Fibroblast of peridontal ligament (primary cell): ENCODE data around the gene DENND2C.
"Not testable (repeated sequence)": the region's sequence is repeated elsewhere in the genome, so short reads cannot be mapped to it uniquely, and the experiment has no call there.

ENCODE experiments used
- DNase-seq: peaks from one replicate; pipeline ENCODE4 v3.0.0-alpha.2; 2010; ENCODE audit errors: extremely low read depth

DENND2C gene

DNA sequence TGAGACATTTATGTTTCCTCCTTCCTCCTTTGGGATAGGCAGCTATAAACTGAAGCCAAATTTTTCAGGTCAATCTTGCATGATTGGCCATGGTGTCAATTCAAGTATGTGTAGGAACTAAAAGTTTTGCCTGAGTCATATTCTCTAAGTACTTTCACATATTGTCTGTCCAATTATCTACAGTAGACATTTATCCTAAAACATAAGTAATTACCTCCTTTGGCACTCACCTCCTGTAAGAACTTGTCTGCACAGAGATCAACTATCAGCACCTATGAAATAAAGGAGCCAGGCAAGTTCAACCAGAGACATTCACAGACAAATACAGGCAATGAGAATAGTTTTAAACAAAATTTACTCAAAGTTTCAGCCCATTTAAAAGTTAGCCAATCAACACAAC, 74.2 kb downstream of the DENND2C start:
- no peak for DNase-seq

DNA sequence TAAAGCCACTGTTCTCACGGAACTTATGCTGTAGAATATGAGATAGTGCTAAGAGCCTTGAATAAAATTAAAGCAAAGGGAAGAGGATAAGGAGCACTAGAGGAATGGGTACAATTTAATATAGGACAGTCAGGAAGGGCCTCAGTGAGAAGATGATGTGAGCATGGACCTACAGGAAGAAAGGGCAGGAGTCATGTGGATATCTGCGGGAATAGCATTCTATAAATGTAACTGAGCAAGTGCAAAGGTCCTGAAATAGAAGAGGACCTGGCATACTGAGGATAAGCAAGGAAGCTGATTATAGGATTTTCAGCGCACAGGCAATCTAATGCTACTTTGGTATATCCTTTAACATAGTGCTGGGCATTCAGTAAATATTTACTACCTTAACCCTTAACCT, 75.8 kb downstream of the DENND2C start:
- DNase-seq = no peak

DNA sequence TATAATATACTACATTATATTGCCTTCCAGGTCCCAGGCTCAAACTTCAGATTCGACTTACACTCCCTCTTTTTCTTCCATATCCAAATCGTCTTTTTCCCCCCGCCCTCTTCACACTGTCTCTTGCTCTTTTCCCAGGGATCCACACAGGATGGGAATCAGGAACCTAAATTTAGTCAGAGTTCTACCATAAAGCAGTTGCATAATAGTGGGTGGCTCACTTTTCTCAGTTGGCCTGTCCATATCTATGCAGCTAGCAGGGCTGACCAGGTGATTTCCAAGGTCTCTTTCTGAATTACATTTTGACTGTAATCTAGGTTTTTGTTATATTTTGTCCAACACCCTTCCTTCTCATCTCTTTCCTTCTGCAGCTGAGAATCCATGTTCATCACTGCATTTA, 80.7 kb downstream of the DENND2C start:
- DNase-seq = no peak

DNA sequence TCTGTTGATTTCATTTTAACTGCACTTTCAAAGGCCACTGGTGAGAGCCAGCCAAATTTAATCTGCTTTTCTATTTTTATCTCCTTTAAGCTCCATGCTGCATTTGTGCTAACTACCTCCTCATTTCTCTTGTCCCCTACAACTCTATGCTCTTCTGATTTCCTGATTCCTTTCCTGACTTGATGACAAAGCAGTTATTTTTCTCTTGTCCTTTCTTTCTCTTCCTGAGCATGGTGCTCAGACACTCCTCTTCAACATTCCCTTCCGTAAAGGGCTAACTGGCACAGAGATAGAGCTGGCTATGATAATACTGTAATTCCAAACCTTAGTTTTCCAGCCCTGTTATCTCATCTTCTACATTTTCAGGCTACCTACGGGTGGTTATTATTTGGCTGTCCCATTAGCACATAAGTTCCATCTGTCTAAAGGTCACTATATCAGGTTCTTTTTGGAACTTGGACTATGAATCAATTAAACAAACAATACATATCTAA, 81.6 kb downstream of the DENND2C start:
- DNase-seq = no peak

DNA sequence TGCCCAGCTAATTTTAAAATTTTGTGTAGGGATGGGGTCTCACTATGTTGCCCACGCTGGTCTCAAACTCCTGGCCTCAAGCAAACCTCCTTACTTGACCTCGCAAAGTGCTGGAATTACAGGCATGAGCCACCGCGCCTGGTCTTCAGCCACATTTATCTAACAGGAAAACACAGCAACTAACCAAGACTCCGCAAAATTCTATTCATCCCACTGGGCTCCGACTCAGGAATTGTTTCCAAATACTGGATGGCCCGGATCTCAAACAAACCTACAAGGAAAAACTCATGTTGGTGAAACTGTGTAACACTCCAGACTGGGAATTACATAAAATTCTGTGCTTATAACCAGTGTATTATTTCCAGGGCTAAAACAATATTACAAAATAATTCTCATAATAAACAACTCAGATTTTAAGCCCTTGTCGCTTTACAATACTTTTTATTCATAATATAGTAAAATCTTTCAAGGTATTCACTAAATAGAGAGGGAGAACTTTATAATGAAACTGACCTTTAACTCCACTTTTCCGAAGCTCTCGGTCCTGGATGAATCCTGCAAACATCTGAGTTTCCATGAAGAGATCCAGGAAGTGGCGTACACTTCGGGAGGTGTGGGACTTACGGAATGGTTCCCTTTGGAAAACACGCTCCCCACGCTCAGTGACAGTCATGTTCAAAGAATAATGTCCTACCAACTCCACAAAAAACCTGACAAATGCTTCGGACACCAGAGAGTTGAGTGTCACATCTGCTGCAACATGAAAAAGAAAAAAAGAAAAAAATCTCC, 82.5 kb downstream of the DENND2C start:
- no peak for DNase-seq

DNA sequence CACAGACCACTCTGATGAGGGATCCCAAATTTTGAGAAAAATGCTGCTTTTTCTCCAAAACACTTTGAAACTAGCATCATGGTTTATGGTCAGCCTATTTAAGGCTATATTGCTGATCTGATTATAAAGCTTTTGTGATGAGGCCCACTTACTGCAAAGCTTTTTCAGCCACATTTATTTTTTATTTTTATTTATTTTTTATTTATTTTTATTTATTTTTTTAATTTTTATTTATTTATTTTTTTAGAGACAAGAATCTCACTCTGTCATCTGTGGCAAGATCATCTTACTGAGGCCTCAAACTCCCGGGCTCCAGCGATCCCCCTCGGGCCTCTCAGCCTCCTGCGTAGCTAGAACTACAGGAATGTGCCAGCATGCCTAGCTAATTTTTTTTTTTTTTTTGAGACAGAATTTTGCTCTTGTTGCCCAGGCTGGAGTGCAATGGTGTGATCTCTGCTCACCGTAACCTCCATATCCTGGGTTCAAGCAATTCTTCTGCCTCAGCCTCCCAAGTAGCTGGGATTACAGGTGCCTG, 83.3 kb downstream of the DENND2C start:
- DNase-seq = no peak

DNA sequence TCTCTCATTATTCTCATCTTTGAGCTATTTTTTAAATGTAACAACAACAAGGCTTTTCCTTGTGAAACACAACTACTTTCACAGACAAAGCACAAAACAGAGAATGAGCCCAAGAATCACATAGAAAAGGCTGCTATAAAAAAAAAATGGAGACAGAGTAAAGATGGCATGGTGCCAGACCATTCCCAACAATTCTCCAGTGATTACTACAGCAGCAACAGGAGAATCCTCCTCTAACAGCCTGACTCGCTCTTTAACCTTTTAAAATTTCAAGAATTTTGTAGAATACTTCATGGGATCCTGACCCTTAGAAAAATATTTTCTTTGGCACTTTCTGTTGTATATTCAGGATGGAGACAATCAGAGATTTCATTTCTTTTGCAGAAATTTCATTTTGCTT, 84.6 kb downstream of the DENND2C start:
- DNase-seq = peak; percentile 44

DNA sequence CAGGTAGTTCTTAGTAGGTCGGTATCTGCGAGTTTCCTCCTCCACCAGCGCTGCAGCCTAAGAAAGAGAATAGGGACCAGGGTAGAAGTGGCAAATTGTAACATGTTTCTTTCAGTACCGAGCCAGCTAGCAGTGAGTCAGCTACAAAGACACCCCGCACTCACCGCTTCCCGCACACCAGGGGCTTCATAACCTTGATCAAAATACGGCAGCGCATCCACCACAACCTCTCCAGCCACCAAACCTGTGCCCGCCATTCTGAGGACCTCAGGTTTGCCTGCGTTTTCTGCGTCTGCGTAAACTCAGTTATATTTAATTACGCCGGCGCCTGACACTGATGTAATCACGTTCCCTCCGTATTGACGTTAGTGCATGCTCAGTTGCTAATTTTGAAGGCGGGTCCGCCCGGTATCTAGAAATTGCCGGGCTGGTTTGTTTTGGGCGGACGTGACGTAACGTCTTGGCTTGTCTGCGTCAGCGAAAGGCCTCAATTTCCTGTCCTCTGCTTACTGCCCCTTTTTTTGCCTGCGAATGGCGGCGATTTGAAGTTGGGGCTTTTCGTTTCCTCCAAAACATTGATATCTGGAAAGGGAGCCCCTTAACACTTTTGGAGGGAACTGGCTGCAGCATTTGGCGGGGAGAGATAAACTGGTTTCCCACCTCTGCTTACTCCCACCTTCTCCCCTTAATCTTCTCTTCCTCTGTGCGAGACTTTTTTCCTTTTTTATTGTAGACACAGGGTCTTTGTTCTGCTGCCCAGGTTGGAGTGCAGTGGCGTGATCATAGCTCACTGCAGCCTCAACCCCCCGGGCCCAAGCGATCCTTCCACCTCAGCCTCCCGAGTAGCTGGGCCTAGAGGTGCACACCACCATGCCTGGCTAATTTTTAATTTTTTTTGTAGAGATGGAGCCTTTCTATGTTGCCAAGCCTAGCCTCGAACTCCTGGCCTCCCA, 88.2 kb downstream of the DENND2C start, which contains the start of gene BCAS2:
TSS of gene BCAS2 (minus strand) at position 281 of the 953 bp plus-strand sequence. CDS start at position 257, 24 bp downstream.
- peak; percentile 99 for DNase-seq

DNA sequence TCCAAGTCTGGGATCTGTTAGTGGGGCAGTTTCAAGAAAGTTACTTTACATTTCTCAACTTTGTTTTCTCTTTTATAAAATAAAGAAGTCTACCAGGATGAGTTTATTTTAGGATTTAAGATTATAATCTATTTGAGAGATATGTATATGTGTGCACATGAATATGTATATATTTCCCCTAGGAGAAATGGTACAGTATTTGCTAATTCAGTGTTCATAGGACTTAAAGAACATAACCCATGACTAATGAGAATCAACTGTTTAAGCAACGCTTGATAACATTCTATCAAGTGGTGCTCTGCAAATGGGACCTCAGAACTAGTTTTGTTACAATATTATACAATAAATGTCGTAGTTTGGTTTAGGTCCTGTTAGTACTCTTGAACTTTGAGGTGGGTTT, 95.5 kb downstream of the DENND2C start:
- DNase-seq = no peak

DNA sequence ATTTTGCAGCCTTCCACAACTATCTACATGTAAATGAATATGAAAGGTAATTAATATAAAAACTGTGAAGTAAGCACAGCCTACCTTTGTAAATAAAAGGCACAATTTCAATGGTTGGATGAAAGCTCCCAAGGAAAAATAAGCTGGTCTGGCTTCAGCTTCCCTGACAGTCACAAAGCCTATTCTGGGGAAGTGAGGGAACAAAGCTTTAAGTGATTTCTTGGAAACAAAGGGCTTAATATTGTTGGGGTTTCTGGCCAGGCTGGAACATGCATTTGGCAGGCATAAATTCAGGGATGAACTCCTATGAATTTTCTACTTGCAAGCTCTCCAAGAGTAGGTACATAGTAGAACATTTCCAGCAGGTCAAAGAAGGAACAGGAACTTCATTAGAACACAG, 105.7 kb downstream of the DENND2C start:
- no peak for DNase-seq

DNA sequence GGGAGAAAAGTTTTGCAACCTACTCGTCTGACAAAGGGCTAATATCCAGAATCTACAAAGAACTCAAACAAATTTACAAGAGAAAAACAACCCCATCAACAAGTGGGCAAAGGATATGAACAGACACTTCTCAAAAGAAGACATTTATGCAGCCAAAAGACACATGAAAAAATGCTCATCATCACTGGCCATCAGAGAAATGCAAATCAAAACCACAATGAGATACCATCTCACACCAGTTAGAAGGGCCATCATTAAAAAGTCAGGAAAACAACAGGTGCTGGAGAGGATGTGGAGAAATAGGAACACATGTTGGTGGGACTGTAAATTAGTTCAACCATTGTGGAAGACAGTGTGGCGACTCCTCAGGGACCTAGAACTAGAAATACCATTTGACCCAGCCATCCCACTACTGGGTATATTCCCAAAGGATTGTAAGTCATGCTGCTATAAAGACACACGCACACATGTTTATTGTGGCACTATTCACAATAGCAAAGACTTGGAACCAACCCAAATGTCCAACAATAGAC, 106.8 kb downstream of the DENND2C start:
- not testable (repeated sequence) for DNase-seq

DNA sequence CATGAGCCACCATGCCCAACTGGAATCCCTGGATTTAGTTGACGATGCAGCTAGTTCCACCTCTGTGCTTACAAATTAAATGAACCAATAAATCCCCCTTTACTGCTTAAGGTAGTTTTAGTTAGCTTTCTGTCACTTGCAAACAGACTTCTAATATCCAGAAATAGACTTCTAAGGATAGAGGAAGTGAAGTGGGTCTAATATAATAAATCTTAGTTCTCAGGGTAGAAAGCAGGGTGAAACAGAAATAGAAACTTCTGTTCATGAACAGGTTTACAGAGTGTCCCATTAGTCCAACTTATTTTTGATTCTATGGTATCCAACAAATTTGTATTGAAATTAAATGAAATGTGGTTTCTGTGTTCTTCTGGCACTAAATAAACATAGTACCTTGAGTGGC, 108.5 kb downstream of the DENND2C start:
- DNase-seq = no peak

DNA sequence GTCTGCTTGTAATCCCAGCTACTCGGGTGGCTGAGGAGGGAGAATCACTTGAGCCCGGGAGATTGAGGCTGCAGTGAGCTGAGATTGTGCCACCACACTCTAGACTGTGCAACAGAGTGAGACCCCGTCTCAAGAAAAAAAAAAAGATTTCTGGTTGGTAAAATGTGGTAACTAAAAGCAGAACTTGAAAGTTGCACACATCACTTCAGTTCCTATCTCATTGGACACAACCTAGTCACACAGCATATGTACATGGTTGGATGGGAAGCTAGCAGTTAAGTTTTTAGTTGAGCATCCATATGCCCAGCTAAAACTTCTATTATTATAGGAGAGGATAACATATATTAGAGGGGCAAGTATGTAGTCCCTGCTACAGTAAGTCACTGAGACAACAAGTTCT, 110.5 kb downstream of the DENND2C start:
- no peak for DNase-seq

DNA sequence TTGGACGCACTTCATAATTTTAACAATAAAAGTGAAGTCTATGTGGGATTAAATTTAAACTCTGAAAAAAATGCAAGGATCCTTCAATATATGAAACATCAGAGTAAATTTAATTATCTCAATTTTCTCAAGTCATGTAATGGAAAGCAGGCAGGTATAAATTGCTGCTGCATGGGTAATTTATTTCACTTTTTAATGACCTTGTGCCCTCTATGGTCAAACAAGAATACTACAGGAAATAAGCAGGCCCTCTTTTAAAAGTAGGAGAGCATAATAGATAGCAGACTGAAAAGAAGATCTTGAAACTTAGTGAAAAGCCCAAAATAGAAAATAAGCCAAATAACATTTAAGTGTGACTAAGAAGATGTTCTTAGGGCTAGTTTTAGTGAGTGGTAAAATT, 111.3 kb downstream of the DENND2C start:
- DNase-seq = peak; percentile 13

DNA sequence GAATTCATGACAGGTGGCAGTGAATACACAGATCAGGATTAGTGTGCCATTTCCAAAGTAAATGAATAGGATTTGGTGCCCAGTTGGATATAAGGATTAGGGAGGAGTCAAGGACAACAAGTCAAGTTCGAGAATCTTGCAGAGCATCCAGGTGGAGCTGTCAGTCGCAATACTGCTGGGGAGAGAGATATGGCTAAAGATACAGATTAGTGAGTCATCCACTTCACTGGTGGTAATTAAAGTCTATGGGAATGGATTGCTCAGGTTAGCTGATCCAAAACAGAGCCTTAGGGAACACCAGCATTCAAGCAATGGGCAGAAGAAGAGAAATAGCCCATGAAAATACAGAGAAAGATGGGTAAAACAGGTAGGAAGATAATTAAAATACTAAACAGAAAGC, 115.3 kb downstream of the DENND2C start:
- DNase-seq = no peak

DNA sequence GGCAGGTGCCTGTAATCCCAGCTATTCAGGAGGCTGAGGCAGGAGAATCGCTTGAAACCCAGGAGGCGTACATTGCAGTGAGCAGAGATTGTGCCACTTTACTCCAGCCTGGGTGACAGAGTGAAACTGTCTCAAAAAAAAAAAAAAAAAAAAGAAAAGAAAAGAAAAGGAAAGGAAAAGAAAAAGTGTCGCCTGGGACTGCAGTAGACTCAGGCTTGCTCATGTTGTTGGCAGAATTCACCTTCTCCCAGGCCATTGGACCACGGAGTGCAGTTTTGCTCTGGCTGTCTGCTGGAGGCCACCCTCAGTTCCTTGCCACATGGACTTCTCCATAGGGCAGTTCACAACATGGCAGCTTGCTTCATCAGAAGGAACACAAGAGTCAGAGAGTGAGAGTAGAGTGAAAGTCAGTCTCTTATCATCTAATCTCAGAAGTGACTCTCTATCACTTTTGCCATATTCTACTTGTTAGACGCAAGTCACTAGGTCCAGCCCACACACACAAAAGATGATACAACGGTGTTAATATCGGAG, 117.7 kb downstream of the DENND2C start:
- DNase-seq = no peak

DNA sequence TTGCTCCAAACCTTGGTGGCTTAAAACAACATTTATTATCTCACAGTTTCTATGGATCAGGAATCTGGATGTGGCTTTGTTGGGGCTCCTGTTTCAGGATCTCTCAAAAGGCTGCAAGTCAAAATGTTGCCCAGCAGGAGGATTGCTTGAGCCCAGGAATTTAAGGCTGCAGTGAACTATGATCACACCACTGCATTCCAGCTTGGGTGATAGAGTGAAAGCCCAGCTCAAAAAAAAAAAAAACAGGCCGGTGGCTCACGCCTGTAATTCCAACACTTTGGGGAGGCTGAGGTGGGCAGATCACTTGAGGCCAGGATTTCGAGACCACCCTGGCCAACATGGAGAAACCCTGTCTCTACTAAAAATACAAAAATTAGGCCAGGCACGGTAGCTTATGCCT, 118.4 kb downstream of the DENND2C start:
- DNase-seq = no peak

DNA sequence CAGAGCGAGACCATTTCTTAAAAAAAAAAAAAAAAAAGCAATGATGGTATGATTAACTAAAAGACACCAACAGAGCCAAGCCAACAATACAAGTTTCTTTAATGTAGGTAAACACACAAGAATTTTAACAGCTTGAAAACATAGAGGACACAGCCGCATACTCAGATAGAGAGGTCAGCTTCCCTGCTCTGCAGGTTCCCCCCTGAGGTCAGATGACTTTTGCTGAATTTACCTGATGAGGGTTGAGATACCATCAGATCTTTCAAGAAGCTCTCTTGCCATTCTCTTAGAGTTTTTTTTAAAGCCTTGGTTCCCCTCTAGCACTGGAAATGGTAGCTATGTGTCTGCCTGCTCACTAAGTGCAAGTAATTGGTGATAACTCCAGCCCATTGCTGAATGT, 119.5 kb downstream of the DENND2C start:
- DNase-seq = no peak

DNA sequence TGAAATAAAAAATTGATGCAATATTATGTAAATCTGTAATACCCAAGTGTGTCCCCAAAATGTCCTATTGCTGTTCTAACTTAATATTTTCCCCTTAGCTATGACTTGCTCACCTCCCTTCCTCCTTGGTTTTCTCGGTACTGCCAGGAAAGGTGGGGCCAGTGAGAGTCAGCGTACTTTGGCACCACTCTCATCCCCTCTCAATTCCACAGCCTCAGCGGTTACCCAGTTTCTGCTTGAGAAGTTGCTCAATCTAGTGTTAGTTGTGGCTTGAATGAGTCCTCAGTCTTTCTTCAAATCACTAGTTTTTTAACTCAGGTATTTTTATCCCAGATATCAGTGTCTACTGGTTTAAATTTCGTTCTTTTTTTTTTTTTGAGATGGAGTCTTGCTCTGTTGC, 120.7 kb downstream of the DENND2C start:
- no peak for DNase-seq

DNA sequence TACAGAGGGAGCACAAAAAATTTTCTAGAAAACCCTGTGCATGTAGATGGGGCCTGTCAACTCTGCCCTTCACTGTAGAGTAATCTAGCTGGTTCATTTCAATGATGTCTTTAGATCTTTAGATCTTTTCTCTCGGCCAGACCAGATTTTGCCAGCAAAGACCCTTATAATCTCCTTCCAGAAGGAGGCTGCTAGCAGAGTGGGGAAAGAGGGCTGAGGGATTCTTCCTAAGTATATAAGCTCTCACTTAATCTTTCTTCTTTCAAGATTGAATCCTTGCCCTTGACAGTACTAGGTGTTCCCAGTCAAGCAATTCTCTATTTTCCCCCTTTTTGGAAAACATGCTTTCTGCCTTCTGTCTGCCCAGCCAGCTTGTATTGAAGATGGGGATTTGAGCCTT, 122.8 kb downstream of the DENND2C start:
- DNase-seq = no peak

DNA sequence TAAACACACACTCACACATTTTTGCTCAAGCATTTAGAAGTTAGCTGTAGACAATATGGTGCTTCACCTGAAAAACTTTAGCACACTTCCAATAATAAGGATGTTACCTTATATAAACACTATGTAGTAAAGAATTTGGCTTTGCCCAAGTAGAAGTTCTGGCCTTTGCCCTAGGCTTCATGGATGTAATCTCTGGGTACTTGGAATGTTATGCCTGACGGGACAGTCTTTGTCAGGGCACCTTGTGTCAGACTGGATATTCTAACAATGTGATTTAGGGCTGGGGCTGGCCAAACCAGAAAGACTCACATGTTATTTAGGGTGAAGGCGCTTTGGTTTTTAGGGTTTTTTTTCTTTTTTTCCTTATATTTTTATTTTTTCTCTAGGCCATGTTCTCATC, 124.1 kb downstream of the DENND2C start:
- no peak for DNase-seq

DNA sequence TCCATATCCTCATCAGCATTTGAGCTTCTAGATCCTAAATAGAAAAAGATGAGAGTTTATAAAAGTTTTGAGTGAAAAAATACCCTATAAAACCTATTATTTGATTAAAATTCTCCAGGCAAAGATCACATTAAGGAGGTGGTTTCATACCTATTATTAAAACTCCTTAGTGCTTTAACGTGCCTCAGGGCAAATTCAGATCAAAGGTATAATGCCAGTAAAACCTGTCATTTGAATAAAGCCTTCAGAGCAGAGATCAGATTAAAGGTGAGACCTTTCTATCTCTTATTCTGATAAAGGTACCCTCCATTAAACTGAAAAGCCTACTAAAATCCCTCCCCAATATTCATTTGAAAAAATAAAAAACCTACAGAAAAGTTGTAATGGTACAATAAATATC, 124.5 kb downstream of the DENND2C start:
- no peak for DNase-seq
